B cell (primary cell): ENCODE results near the gene FNDC5. TPM values are rescaled to one million over a fixed set of nuclear protein-coding genes. Genes with fewer than 3 reads are reported as not detected.

Experiments
- ATAC-seq: fragments of 200-7000 bp; cut with Tn5 transposase; one replicate; pipeline ENCODE4 v1.10.0; 2021; ENCODE audit warnings: low read depth, mild to moderate bottlenecking, moderate number of reproducible peaks, moderate library complexity
- CTCF ChIA-PET: fragments of 350-600 bp; sonication (Branson Sonifier 250); formaldehyde crosslinking; loops from one replicate; lab custom pipeline; 2021; ENCODE audit warnings: antibody characterized with exemption, inconsistent platforms; lab: Charles Lee
- POLR2A ChIA-PET: fragments of 350-600 bp; sonication (Branson Sonifier 250); formaldehyde crosslinking; loops from one replicate; lab custom pipeline; 2021; ENCODE audit warnings: antibody characterized with exemption; lab: Charles Lee
- DNase-seq: peaks from one replicate; pipeline ENCODE4 v3.0.0; 2013
- H2AFZ ChIP-seq: 2 replicates; pipeline ENCODE4 v1.6.1; 2012; ENCODE audit warnings: mild to moderate bottlenecking, low read depth, low read length; ENCODE audit not compliant: insufficient read depth, poor library complexity, severe bottlenecking
- H3K27ac ChIP-seq, 2 donors: 1 replicate in 1 of 2; 2 replicates in 1 of 2; pipeline ENCODE4 v1.5.1; 2012 to 2013; ENCODE audit warnings: low read length in 2 of 2, mild to moderate bottlenecking in 2 of 2, moderate library complexity in 1 of 2
- H3K27me3 ChIP-seq, 4 experiments: fragments of 200-600 bp in 1 of 4; sonication (generic) in 1 of 4; replicated peaks in 1 of 4; 1 replicate in 2 of 4; 2 replicates in 2 of 4; pipeline versions ENCODE4 v1.6.1 to v1.7.0; 2013 to 2016; ENCODE audit warnings: low read length in 3 of 4, mild to moderate bottlenecking in 2 of 4, mixed read lengths in 1 of 4, moderate library complexity in 1 of 4; ENCODE audit not compliant: insufficient read depth in 4 of 4, control insufficient read depth in 3 of 4; ENCODE audit errors: control extremely low read depth in 1 of 4
- H3K36me3 ChIP-seq, 2 experiments: replicated peaks in 1 of 2; 1 replicate in 1 of 2; 2 replicates in 1 of 2; pipeline versions ENCODE4 v1.6.1 to v1.7.1; 2013; ENCODE audit warnings: low read length in 1 of 2; ENCODE audit not compliant: insufficient read depth in 2 of 2, control insufficient read depth in 1 of 2; ENCODE audit errors: control extremely low read depth in 1 of 2, extremely low read depth in 1 of 2
- H3K4me1 ChIP-seq, 2 donors: fragments of 200-600 bp in 1 of 2; sonication (generic) in 1 of 2; 1 replicate in 1 of 2; 2 replicates in 1 of 2; pipeline versions ENCODE4 v1.5.1 to v1.6.1; 2013 to 2017; ENCODE audit warnings: low read length in 2 of 2; ENCODE audit not compliant: control insufficient read depth in 2 of 2, insufficient read depth in 2 of 2
- H3K4me2 ChIP-seq: replicated peaks from 2 replicates; pipeline ENCODE3; 2012; ENCODE audit warnings: mild to moderate bottlenecking, low read depth, low read length; ENCODE audit not compliant: poor library complexity, severe bottlenecking
- H3K4me3 ChIP-seq, 5 experiments: fragments of 200-600 bp in 1 of 5; sonication (generic) in 1 of 5; 1 replicate in 3 of 5; 2 replicates in 2 of 5; pipeline versions ENCODE4 v1.5.1 to v1.7.0; 2011 to 2016; ENCODE audit warnings: low read length in 4 of 5, mild to moderate bottlenecking in 4 of 5, low read depth in 2 of 5, control low read depth in 1 of 5, moderate library complexity in 1 of 5; ENCODE audit not compliant: insufficient read depth in 1 of 5; ENCODE audit errors: control extremely low read depth in 1 of 5, extremely low read depth in 1 of 5
- H3K79me2 ChIP-seq: fragments of 200-600 bp; sonication (generic); one replicate; pipeline ENCODE4 v1.6.0; 2016; ENCODE audit warnings: low read length; ENCODE audit not compliant: control insufficient read depth, insufficient read depth
- H3K9ac ChIP-seq: fragments of 200-600 bp; sonication (generic); 2 replicates; pipeline ENCODE4 v1.6.1; 2017; ENCODE audit warnings: mild to moderate bottlenecking, low read length, moderate library complexity
- H3K9me3 ChIP-seq, 3 donors: one replicate each; pipeline versions ENCODE4 v1.6.1 to v1.7.1; 2013; ENCODE audit warnings: low read length in 2 of 3; ENCODE audit not compliant: control insufficient read depth in 2 of 3, insufficient read depth in 1 of 3; ENCODE audit errors: control extremely low read depth in 1 of 3
- H4K20me1 ChIP-seq: 2 replicates; pipeline ENCODE4 v1.6.0; 2012; ENCODE audit warnings: mild to moderate bottlenecking, low read length; ENCODE audit not compliant: insufficient read depth, control insufficient read depth, poor library complexity, severe bottlenecking
- H3K27ac Mint-ChIP-seq: one replicate; pipeline ENCODE4 v1.8.0; 2021; ENCODE audit warnings: mixed read lengths
- H3K27me3 Mint-ChIP-seq: one replicate; pipeline ENCODE4 v1.8.0; 2021; ENCODE audit warnings: mixed read lengths
- H3K4me1 Mint-ChIP-seq: one replicate; pipeline ENCODE4 v1.8.0; 2021; ENCODE audit warnings: mixed read lengths
- H3K4me3 Mint-ChIP-seq: one replicate; pipeline ENCODE4 v1.8.0; 2021; ENCODE audit warnings: mixed read lengths
- H3K9me3 Mint-ChIP-seq: one replicate; pipeline ENCODE4 v1.8.0; 2022; ENCODE audit warnings: mixed read lengths; ENCODE audit not compliant: insufficient read depth
- CTCF ChIP-seq: fragments of 200-600 bp; IDR thresholded peaks from one replicate; pipeline ENCODE4 v1.8.0; 2022; ENCODE audit warnings: antibody characterized with exemption, mild to moderate bottlenecking
- EZH2 ChIP-seq: IDR thresholded peaks from 2 replicates; pipeline ENCODE4 v1.6.1; 2012; ENCODE audit warnings: borderline replicate concordance, low read depth, mild to moderate bottlenecking, moderate library complexity, low read length; ENCODE audit not compliant: insufficient read depth, poor library complexity, severe bottlenecking
- WGBS: methylation state at CpG from one replicate; pipeline ENCODE4 v1.1.5; 2013; ENCODE audit warnings: missing lambda C conversion rate; ENCODE audit not compliant: insufficient coverage; 5-methylcytosine and 5-hydroxymethylcytosine counted together
- intact Hi-C: fragments of 100-400 bp; cut with micrococcal nuclease; formaldehyde crosslinking; loops from one replicate; pipeline ENCODE4 v1.10.0; 2022
- polyA plus RNA-seq: library from polyadenylated mRNA; depleted of rRNA; stranded (reverse); fragments of >200 nt; gene quantifications from 2 replicates; pipeline ENCODE4 v1.2.3, GENCODE V29; 2012
- total RNA-seq, 2 donors: library from RNA; stranded (reverse); fragments of 120-200 nt in 1 of 2; gene quantifications; 1 replicate in 1 of 2; 2 replicates in 1 of 2; pipeline versions ENCODE4 v1.2.3 to v1.2.4, GENCODE V29; 2013 to 2022

FNDC5 gene
- total and polyA plus RNA-seq, 2 donors (not counting 1 experiment from before 2014, with no cell fraction given), result 0.76 to 2.1 TPM

GRCh38 chr1:32860566-32860965 lies 10.1 kb downstream of the FNDC5 start:
- no peaks in the 10 kb centered on the region for H3K79me2 ChIP-seq
- TF ChIP-seq CTCF, result no peak
- H3K9ac ChIP-seq, result no peak overlapping the region
- ChIA-PET CTCF (interaction anchor here (0.5 to 2.3 kb wide), 2 partner anchors 12 to 193 kb away, joined by 4 to 8 read pairs; no protein-coding TSS in a partner anchor), POLR2A (no interaction called here)
- Mint-ChIP-seq H3K9me3 (no peaks in the 10 kb centered on the region), H3K27ac (no peak overlapping the region), H3K4me3 (no peak overlapping the region), H3K27me3 (no peaks in the 10 kb centered on the region), H3K4me1 (no peaks in the 10 kb centered on the region)
- H3K27ac ChIP-seq, result no peak overlapping the region
- no peaks in the 10 kb centered on the region for H4K20me1 ChIP-seq
- DNase-seq (no peak), ATAC-seq (no peak)
- peaks cover 15 to 53% of the 10 kb centered on the region in 2 experiments for H3K36me3 ChIP-seq
- no peaks in the 10 kb centered on the region for H3K4me1 ChIP-seq
- no peaks in the 10 kb centered on the region for H3K27me3 ChIP-seq
- intact Hi-C loops, result no loop called here
- H3K9me3 ChIP-seq, result no peaks in the 10 kb centered on the region
- no peak overlapping the region for H3K4me3 ChIP-seq
- no peak overlapping the region for H3K4me2 ChIP-seq
- H2AFZ ChIP-seq, result no peak overlapping the region

GRCh38 chr1:32859915-32860314 lies 10.8 kb downstream of the FNDC5 start:
- no peak overlapping the region for H3K27ac Mint-ChIP-seq
- Histone ChIP-seq H3K27ac (no peak overlapping the region), H3K4me2 (no peak overlapping the region), H3K4me1 (no peaks in the 10 kb centered on the region), H3K36me3 (peaks cover 15 to 59% of the 10 kb centered on the region in 2 experiments), H3K27me3 (no peaks in the 10 kb centered on the region), H3K9me3 (no peaks in the 10 kb centered on the region), H4K20me1 (no peaks in the 10 kb centered on the region), H3K4me3 (no peak overlapping the region), H3K79me2 (no peaks in the 10 kb centered on the region), H3K9ac (no peak overlapping the region), H2AFZ (no peak overlapping the region)
- CTCF ChIA-PET, result interaction anchor here (0.6 to 2.3 kb wide), 3 partner anchors 12 to 459 kb away, joined by 3 to 8 read pairs (median 4); no protein-coding TSS in a partner anchor
- no peak for ATAC-seq
- WGBS, result 89% methylated on average over 1 of the region's 2 CpGs
- TF ChIP-seq CTCF (no peak), EZH2 (no peak)
- no peaks in the 10 kb centered on the region for H3K4me1 Mint-ChIP-seq
- no peaks in the 10 kb centered on the region for H3K9me3 Mint-ChIP-seq
- no peak for DNase-seq
- POLR2A ChIA-PET, result no interaction called here
- intact Hi-C loops, result no loop called here
- no peak overlapping the region for H3K4me3 Mint-ChIP-seq
- no peaks in the 10 kb centered on the region for H3K27me3 Mint-ChIP-seq
